OCI-LY3 (cell line): ENCODE data around the gene VASN.

Experiments used
- H2AFZ ChIP-seq: fragments of 200-600, 300-600 bp; shearing (Covaris generic); 2 replicates; pipeline ENCODE4 v1.6.0; 2014; ENCODE audit warnings: antibody characterized with exemption, low read depth, low read length
- H3K27ac ChIP-seq: fragments of 200-600, 300-600 bp; sonication (generic); 2 replicates; pipeline ENCODE4 v1.5.1; 2014; ENCODE audit warnings: mild to moderate bottlenecking, low read length, moderate library complexity, mixed read lengths
- H3K27me3 ChIP-seq: fragments of 200-600, 300-600 bp; sonication (generic); 2 replicates; pipeline ENCODE4 v1.6.1; 2014; ENCODE audit warnings: low read depth, low read length, mixed read lengths
- H3K36me3 ChIP-seq: fragments of 200-600, 300-600 bp; sonication (generic); replicated peaks from 2 replicates; pipeline ENCODE3; 2014; ENCODE audit warnings: low read depth, low read length, mixed read lengths
- H3K4me1 ChIP-seq: fragments of 300-600, 200-600 bp; sonication (generic); 2 replicates; pipeline ENCODE4 v1.6.1; 2014; ENCODE audit warnings: low read length, mixed read lengths
- H3K4me2 ChIP-seq: fragments of 200-600, 300-600 bp; sonication (generic); 2 replicates; pipeline ENCODE4 v1.6.1; 2014; ENCODE audit warnings: low read length, mixed read lengths
- H3K4me3 ChIP-seq: fragments of 300-600, 200-600 bp; sonication (generic); 2 replicates; pipeline ENCODE4 v1.5.1; 2014; ENCODE audit warnings: antibody characterized with exemption, mild to moderate bottlenecking, low read length, moderate library complexity
- H3K79me2 ChIP-seq: fragments of 300-600, 200-600 bp; shearing (Covaris generic); 2 replicates; pipeline ENCODE4 v1.6.1; 2014; ENCODE audit warnings: mild to moderate bottlenecking, low read length, mixed read lengths
- H3K9ac ChIP-seq: fragments of 300-600, 200-600 bp; shearing (Covaris generic); 2 replicates; pipeline ENCODE4 v1.6.0; 2014; ENCODE audit warnings: mild to moderate bottlenecking, low read length, moderate library complexity
- H3K9me3 ChIP-seq: fragments of 200-600, 300-600 bp; shearing (Covaris generic); 2 replicates; pipeline ENCODE4 v1.6.1; 2014; ENCODE audit warnings: low read length, mixed read lengths; ENCODE audit not compliant: insufficient read depth
- H4K20me1 ChIP-seq: fragments of 200-600, 300-600 bp; sonication (generic); 2 replicates; pipeline ENCODE4 v1.6.1; 2016; ENCODE audit warnings: low read length, mixed read lengths; ENCODE audit not compliant: insufficient read depth
- EZH2phosphoT487 ChIP-seq: fragments of 200-600 bp; shearing (Covaris generic); IDR thresholded peaks from 2 replicates; pipeline ENCODE4 v1.6.1; 2018; ENCODE audit warnings: antibody characterized with exemption, mixed run types, low read depth
- TF ChIP-seq, protein P1 (sequence below): fragments of 200-600, 300-600 bp; sonication (generic); IDR thresholded peaks from 2 replicates; pipeline ENCODE4 v1.5.1; 2014; ENCODE audit warnings: antibody characterized with exemption, low read length, low read depth

Gene VASN

DNA sequence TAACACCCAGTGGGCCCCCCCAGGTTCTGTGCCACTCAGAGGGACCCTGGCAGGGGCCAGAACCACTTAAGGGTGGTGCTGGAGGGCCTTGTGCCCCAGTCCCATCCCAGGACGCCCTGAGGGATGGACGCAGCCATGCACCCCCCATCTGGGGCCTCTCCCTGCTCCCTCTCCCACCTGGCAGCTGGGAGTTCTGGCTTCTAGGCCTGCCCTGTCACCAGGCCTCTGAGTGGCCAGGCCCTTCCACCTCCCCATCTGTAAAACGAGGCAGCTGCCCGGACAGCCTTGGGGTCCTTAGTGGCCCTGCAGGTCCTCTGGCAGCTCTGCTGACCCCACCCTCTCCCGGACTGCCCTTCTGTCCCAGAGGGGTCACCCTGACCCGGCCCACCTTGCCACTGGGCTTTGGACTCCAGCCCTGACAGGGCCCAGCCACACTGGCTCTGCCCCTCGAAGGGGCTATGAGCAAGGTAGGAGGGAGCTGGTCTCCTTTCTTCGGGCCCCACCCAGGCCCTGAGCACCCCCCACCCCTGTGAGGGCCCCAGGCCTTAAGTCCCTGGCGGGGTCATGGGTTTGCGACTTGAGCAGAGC is 32.8 kb upstream of the VASN start:
- no peaks in the 10 kb centered on the region for H4K20me1 ChIP-seq
- H3K27me3 ChIP-seq: no peaks in the 10 kb centered on the region
- no peak overlapping the region for H3K4me3 ChIP-seq
- peaks cover 14% of the 10 kb centered on the region for H3K79me2 ChIP-seq
- H3K9ac ChIP-seq: no peak overlapping the region
- H3K27ac ChIP-seq: no peak overlapping the region
- no peaks in the 10 kb centered on the region for H3K9me3 ChIP-seq
- no peak overlapping the region for H3K4me2 ChIP-seq
- no peaks in the 10 kb centered on the region for H3K4me1 ChIP-seq
- no peak overlapping the region for H2AFZ ChIP-seq
- TF ChIP-seq EZH2phosphoT487: no peak
- TF ChIP-seq, protein P1, sequence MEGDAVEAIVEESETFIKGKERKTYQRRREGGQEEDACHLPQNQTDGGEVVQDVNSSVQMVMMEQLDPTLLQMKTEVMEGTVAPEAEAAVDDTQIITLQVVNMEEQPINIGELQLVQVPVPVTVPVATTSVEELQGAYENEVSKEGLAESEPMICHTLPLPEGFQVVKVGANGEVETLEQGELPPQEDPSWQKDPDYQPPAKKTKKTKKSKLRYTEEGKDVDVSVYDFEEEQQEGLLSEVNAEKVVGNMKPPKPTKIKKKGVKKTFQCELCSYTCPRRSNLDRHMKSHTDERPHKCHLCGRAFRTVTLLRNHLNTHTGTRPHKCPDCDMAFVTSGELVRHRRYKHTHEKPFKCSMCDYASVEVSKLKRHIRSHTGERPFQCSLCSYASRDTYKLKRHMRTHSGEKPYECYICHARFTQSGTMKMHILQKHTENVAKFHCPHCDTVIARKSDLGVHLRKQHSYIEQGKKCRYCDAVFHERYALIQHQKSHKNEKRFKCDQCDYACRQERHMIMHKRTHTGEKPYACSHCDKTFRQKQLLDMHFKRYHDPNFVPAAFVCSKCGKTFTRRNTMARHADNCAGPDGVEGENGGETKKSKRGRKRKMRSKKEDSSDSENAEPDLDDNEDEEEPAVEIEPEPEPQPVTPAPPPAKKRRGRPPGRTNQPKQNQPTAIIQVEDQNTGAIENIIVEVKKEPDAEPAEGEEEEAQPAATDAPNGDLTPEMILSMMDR: no peak
- peaks cover 8% of the 10 kb centered on the region for H3K36me3 ChIP-seq

DNA sequence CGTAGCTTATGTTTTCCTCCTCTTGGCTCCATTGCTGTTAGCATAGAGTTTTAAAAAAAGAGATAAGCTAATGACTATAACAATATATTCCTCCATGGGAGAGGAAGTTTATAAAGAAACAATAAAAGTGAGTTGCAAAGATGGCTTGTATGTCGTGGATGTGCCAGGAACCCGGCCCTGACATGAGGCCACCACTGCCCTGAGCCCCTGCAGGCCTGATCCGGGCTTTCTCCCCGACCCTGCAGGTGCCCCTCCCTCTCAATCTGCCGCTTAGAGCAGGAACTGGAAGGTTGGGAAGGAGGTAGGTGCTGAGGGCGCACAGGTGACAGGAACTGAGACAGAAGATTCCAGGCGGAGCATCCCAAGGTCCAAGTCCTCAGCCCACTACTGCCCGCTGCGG is 32.2 kb upstream of the VASN start:
- Histone ChIP-seq H3K9ac (no peak overlapping the region), H3K27ac (no peak overlapping the region), H3K4me2 (no peak overlapping the region), H2AFZ (no peak overlapping the region), H3K9me3 (no peaks in the 10 kb centered on the region), H3K4me3 (no peak overlapping the region), H4K20me1 (no peaks in the 10 kb centered on the region), H3K27me3 (no peaks in the 10 kb centered on the region), H3K36me3 (peaks cover 8% of the 10 kb centered on the region), H3K4me1 (no peaks in the 10 kb centered on the region), H3K79me2 (peaks cover 20% of the 10 kb centered on the region)
- TF ChIP-seq, protein P1: no peak
- TF ChIP-seq EZH2phosphoT487: no peak

DNA sequence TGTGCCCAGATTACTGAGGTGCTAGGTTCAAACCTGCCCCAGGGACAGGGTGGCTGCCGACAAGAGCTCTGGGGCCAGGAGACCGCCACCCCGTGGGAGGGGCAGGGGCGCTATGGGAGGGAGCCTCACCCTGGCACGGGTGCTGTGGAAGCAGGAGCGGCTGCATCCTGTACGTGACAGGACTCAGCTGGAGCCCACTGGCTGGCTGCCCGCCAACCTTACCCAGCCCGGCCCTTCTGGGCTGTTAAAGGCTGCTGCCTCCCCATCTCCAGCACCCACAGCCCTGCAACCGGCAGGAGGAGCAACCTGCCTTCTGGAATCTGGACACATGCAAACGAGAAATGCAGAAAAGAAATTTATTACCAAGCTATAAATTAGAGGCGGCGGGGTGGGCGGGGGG is 31.7 kb upstream of the VASN start:
- no peak overlapping the region for H3K27ac ChIP-seq
- H3K4me2 ChIP-seq: no peak overlapping the region
- H3K27me3 ChIP-seq: no peaks in the 10 kb centered on the region
- H3K9me3 ChIP-seq: no peaks in the 10 kb centered on the region
- no peaks in the 10 kb centered on the region; the same call in 1 of the 2 replicates for H4K20me1 ChIP-seq
- no peaks in the 10 kb centered on the region for H3K4me1 ChIP-seq
- H3K79me2 ChIP-seq: peaks cover 23% of the 10 kb centered on the region
- no peak for TF ChIP-seq EZH2phosphoT487
- TF ChIP-seq, protein P1: no peak
- no peak overlapping the region for H3K4me3 ChIP-seq
- H3K9ac ChIP-seq: no peak overlapping the region
- no peak overlapping the region for H2AFZ ChIP-seq
- peaks cover 8% of the 10 kb centered on the region for H3K36me3 ChIP-seq

DNA sequence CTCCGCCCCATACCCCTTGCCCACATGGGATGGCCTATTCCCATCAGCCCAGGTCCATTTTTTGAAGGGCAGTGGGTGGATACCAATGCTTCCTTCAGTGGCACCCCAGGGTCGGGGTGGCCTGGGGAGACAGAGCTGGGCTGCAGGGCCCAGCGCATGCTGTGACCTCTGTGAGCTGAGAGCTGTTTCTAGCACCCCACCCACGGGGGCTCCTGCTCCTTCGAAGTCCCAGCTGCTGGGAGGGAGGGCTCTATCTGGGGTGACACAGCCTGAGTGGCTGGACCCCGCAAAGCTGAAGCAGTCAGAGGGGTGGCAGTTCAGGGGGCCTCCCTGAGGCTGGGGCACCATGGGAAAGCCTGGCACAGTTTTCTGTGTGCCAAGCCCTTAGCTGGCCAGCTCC is 31.2 kb upstream of the VASN start:
- no peaks in the 10 kb centered on the region for H3K27me3 ChIP-seq
- peaks cover 28% of the 10 kb centered on the region for H3K79me2 ChIP-seq
- no peak overlapping the region for H3K4me3 ChIP-seq
- H3K4me2 ChIP-seq: no peak overlapping the region
- H2AFZ ChIP-seq: no peak overlapping the region
- H3K36me3 ChIP-seq: peaks cover 8% of the 10 kb centered on the region
- H4K20me1 ChIP-seq: peaks cover 4% of the 10 kb centered on the region
- H3K9ac ChIP-seq: no peak overlapping the region
- H3K27ac ChIP-seq: no peak overlapping the region
- no peaks in the 10 kb centered on the region for H3K4me1 ChIP-seq
- no peaks in the 10 kb centered on the region for H3K9me3 ChIP-seq
- TF ChIP-seq, protein P1: no peak
- no peak for TF ChIP-seq EZH2phosphoT487
